GM18858 (cell line): Measurements from ENCODE around the gene ZNF689.

ENCODE experiments used
- ATAC-seq: cut with Tn5 transposase; IDR thresholded peaks from one replicate; pipeline ENCODE4 v1.9.1; 2021; ENCODE audit not compliant: unreplicated experiment

The ZNF689 gene

DNA sequence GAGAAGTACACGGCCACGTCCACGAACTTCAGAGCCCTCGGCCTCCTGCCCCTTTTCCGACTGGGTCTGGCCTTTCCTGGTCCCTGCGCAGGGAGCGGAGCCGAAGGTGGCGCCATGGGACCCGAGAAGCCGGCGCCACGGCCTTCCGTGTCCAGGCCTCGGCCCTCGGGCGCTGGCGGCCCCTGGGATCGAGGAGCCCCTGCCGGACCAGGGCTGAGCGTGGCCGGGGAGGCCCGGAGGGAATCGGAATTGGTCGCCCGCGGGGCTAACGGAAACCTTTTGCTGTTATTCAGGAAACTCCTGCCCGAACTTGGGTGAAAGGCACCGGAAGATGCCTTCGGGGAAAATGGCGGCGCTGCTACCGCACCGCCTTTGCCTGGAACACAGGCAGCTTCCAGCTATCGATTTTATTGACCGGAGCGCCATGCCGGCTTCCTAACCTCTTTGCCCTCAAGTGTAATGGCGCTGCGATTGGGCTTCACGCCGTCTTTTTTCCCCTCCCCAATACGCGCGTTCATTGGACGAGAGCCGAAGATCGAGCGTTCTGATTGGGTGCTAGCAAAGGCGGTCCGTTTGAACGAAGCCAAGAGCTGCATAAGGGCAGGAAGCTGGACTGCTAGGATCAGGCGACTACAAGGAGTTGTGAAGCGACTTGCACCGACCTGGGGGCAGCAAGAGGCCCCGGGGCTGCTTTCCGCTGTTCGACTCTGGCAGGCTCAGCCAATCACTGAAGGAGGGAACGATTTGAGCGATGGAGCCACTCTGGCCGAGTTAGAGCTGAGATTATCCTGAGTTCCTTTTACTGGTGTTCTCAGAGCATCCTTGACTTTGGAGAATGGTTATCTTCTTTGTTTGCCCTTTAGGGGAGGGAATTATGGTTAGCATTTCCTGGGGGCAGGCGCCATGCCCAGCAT lies at the start of gene ZNF689:
Gene ZNF689, minus strand, starts transcription at position 464 of the 914 bp plus-strand sequence. Its CDS starts 348 bp downstream, at position 116.
- peak; percentile 73 for ATAC-seq

DNA sequence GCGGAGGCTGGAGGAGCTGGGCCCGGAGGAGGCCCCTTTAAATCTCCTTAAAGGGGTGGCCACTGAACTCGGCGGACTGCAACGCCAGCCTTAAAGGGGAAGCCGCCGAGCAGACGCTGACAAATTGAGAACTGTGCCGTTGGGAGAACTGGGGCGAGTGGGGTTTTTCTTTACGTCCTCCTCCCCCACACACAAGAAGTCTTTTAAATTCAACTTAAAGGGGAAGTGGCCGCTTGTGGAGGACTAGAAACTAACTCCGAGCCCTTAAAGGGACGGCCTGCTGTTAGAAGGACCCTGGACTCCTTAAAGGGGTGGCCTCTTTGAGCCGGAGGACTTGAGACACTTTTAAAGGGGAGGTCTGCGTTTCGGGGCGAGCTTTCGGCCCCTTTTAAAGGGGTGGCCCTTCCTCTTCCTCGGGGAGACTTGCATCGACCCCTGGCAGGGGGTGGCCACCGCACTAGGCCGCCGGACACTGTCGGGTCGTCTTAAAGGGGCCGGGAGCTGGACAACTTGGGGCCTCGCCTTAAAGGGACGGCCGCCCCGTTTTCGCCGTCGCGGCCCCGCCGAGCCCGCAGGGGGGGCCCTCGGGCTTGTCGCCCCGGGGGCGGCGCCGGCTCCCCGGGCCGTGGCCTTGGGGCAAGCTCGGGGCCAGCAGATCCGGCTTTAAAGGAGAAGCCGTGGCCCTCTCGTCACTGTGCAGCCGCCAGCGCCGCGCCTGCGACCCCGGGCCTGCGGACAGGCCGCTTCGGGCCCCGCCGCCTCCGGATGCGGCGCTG lies 48.7 kb upstream of the ZNF689 start:
- ATAC-seq, result peak; percentile 33

DNA sequence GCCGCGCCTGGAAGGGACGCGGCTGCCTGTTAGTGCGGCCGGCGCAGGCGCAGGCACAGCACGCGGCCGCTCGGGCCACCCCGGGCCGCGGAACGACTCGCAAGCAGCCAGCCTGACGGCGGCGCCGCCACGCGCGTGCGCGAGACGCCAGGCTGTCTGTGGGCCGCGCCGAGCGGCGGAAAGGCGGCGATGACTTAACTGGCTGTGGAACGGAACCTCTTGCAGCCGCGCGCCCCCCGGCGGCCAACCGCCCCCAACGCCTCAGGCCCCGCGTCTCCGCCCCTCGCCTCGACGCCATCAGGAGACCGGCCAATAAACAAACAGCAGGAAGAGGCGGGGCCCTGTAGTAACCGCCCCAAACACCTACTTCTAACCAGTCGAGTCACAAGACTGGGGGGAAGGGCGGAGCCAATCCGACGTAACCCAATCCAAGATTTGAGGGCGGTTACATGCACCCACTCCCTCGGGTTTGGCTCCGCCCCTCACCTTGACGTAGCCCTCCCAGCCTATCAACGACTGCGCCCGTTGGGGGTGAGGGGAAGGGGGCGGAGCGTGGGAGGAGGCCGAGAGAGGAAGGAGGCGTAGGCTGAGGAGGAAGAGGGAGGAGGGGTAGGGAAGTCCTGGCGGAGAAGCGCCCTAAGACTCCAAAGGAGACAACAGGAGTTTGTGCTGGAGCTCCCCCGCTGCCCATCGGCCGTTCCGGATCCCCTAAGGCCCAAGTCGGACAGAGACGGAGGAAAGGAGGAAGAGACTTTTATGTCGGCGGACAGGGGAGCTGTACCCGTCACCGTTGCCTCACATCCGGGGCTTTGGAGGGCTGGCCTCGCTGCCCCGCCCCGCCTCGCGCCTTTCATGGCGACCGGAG lies 47.9 kb upstream of the ZNF689 start, which contains the start of gene FBRS:
Gene FBRS, plus strand, starts transcription at position 566 of the 865 bp plus-strand sequence. CDS start 1,088 bp downstream, outside the sequence.
- peak; percentile 65 for ATAC-seq

DNA sequence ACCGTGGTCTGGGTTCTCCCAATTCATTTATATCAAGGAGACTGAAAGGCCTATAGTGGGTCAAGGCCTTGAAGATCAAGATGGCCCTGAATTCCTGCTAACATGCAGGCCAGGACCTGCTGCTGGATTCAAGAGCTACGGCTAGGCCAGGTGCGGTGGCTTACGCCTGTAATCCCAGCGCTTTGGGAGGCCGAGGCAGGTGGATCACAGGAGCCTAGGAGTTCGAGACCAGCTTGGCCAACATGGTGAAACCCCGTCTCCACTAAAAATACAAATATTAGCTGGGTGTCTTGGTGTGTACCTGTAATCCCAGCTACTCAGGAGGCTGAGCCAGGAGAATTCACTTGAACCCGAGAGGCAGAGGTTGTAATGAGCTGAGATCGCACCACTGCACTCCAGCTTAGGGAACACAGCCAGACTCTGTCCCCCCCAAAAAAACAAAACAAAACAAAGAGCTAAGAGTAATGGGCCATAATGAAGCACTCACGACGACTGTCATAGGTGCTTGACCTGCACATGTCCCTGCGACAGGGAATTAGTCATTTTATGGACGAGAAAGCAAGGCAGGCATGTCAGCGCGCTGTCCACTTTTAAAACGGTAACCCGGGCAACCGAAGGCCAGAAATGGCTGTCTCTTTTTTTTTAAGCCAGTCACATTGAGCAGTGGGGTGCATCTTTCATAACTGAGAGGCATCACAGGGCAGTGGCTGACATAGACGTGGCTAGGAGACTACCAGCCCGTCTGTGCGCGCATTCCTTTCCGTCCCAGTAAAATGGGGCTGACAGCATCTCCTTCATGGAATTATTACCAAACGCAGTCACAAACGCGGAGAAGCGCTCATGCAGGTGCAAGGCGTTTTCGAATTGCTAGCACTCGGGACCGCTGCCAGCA lies 47.0 kb upstream of the ZNF689 start:
- no peak for ATAC-seq

DNA sequence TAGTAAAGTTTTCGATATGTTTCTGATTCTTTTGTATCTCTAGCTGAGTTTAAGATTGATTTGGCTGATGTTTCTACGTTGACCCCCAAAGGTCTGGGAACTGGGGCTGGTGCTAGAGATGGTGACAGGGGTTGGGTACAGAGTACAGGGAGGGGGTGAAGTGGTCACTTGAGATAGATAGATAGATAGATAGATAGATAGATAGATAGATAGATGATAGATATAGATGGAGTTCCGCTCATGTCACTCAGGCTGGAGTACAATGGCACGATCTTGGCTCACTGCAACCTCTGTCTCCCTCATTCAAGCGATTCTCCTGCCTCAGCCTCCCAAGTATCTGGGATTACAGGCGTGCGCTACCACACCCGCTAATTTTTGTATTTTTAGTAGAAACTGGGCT lies 46.2 kb upstream of the ZNF689 start:
- no peak for ATAC-seq

DNA sequence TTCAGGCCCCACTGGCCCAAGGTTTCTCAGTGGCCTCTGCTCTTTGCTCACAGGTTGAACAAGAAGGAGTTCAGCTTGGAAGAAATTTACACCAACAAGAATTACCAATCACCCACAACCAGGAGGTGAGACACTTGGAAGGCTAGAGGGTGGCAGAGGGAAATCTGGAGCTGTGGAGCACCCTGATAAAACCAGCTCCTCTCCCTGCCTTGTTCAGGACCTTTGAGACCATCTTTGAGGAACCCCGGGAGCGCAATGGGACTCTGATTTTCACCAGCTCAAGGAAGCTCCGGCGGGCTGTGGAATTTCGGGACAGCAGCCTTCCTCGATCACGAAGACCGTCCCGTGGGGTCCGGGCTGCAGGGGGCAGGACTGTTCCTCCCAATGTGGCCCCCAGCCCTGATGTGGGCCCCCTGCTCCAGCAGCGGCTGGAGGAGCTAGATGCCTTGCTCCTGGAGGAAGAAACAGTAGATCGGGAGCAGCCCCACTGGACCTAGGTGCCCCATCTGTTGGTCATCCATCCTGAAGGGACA lies 45.7 kb upstream of the ZNF689 start:
- ATAC-seq, result no peak

DNA sequence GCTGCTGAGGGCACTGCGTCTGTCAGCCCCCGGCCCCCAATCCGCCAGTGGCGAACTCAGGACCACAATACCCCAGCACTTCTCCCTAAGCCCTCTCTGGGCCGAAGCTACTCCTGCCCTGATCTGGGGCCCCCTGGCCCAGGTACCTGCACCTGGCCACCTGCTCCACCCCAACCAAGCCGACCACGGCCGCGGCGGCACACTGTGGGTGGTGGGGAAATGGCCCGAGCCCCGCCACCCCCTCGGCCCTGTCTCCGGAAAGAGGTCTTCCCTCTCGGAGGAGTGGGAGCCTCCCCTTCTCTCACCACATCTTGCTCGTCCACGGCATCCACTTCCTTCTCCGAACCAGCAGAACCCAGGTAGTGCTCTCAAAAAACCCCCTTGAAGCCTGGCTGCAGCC lies 44.7 kb upstream of the ZNF689 start:
- no peak for ATAC-seq

DNA sequence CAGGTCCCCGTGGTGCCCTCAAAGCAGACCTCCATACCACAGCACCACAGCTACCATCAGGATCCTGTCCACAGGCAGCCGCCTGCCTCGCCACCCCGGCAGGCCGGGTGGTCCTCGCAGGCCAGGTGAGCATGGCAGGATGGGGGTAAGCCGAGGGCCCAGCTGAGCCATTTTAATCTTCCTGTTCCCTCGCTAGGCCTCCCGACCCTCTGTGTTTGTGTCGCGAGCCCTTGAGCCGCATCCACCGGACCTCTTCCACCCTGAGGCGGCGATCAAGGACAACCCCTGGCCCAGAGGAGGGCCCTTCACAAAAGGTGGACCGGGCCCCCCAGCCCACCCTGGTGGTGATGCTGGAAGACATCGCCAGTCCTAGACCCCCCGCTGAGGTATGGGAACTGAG lies 42.5 kb upstream of the ZNF689 start:
- ATAC-seq, result no peak

DNA sequence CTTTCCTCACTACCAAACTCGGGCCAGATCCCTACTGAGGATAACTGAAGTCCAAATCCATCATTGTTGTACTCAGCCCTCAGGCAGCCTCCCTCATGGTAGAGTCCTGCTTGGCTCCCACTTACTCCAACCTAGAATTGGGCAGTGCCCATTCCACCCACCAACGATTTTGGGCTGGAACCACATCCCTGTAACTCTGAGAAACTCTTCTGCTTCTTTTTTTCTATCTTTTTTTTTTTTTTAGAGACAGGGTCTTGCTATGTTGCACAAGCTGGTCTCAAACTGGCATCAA lies 41.8 kb upstream of the ZNF689 start:
- no peak for ATAC-seq

DNA sequence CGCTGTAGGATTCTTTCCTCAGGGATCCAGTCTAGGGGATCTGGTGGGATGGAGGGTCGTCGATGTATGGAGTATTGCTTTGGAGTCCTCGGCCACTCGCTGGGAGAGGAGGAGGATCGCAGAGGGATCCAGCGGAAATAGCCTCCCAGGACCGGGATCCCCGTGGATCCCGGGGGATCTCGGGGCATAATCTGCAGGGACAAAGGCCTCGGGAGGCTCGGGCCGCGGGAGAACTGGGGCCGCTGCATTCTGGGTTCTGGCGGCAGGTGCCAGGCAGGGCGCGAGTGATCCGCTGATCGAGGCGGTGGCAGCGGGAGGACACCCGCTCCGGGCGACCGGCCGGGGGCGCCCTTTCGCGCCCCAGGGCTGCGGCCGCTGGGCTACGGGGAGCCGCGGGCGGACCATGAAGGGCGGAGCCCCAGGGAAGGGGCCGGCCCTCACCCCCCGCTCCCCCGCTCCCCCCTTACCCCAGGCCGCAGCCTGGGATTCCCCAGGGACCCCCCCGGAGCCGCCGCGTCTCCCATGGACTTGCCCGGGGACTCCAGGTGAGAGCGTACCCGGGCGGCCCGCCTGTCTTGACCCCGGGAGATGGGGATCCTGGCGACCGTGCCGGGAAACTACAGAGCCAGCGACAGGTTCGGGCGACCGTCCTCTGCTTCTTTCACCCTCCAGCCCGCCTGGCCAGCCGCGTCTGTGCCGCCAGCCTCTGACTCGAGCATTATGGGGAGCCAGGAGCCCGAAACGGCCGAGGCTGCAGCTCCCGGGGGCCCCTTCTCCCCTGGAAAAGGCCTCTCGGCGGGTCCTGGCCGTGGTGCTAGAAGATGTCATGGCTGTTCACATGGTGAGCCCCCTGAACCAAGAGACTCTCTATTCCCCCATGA lies 41.2 kb upstream of the ZNF689 start:
- ATAC-seq, result peak; percentile 27

DNA sequence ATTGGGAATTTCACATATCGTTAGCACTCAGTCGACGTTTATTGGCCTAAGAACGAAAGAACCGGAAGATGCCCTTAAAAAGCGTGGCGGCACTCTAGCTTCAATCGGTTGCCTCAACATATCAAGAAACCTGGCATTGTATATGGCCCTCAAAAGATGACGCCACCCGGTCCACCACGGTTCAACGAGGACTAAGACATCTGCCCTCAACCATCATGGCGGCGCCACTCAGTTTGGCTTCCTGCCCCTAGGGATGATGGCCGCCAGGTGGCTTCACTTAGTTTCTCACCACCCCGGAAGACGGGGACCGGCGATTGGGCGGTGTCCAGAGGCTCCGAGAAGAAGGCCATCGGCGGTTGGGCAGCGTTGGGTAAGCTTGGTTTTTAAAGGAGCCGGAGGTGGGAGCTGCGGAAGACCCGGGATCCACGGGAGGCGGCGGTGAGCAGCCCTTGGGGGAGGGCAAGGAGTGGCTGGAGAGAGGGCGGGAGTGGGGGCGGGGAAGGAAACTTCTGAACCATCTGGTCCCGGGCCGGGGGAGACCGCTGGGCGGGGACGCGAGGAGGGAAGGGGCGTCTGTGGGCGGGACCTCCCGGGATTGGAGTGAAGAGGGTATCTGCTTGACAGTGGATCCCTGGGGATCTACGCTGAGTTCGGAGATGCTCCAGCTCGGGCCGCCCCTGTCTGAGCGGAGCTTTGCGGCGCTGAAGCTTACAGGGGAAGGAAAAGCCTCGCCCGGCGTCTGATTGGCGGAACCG lies 40.4 kb upstream of the ZNF689 start, which contains the start of gene PRR14:
Gene PRR14, plus strand, starts transcription at position 592 of the 755 bp plus-strand sequence. CDS start 686 bp downstream, outside the sequence.
- ATAC-seq, result peak; percentile 56

DNA sequence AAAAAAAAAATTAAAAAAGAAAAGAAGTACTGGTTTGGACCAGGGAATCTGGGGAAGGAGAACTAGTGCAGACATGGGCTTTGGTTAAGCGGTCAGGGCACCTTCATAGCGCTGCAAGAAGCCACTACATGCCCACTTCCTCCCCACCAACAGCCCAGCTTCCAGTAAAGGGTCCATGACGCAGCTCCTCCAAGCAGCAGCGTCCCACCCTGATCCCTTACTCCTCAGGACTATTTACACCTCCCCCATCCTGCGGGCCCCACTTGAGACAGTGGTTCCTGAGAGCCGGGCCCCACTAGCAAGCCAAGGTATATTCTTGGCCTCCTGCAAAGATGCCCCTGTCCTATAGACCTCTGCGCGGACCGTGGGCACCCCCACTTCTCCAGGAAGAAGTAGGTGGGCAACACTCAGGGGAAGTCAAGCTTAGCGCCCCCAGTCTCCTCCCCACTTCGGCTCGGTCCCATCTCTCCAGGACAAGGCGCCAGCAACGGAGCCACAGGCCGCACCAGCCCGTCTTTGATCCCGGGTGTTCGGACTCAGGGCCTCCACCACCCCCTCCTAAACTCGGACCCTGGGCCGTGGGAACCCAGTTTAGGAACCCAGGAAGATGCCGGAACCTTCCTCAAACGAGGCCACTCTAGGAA lies 39.7 kb upstream of the ZNF689 start:
- ATAC-seq, result no peak

DNA sequence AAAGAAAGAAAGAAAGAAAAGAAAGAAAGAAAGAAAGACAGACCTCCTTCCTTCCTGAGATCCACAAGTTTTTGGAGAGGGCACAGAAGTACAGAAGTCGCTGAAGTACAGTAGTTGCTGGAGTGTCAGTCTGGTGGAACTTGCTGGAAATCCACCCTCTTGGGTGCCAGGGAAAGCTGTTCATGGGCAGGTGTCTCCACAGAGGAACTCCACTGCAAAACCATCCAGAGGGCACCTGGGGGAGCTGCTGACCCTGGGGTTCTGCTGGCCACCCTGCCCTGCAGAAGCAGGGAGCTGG lies 37.0 kb upstream of the ZNF689 start:
- no peak for ATAC-seq

DNA sequence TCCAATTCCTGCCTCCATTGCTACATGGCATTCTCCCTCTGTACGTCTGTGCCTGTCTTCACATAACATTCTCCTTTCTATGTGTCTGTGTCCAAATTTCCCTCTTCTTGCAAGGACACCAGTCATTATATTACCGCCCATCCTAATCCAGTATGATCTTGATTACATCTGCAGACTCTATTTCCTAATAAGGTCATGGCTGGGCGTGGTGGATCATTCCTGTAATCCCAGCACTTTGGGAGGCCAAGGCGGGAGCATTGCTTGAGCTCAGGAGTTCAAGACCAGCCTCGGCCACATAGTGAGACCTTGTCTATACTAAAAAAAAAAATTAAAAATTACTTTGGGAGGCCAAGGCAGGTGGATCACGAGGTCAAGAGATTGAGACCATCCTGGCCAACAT lies 35.5 kb upstream of the ZNF689 start:
- no peak for ATAC-seq

DNA sequence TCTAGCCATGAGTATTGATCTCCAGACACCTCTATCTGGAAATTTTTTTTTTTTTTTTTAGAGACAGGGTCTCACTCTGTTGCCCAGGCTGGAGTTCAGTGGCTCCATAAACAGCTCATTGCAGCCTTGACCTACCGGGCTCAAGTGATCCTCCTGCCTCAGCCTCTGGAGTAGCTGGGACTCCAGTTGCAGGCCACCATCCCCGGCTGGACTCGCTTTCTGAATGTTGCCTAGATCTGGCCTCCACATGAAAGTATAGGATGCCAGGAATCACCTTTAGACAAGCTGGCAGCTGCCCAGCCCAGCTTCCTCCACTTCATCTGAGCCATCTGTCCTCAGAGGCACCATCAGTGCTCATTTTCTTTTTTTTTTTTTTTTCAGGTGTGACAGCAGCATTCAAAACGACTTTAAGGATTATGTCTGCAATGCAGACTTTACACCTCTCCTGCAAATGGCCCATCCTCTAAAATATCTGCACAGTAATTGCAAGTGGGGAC lies 34.2 kb upstream of the ZNF689 start:
- no peak for ATAC-seq

DNA sequence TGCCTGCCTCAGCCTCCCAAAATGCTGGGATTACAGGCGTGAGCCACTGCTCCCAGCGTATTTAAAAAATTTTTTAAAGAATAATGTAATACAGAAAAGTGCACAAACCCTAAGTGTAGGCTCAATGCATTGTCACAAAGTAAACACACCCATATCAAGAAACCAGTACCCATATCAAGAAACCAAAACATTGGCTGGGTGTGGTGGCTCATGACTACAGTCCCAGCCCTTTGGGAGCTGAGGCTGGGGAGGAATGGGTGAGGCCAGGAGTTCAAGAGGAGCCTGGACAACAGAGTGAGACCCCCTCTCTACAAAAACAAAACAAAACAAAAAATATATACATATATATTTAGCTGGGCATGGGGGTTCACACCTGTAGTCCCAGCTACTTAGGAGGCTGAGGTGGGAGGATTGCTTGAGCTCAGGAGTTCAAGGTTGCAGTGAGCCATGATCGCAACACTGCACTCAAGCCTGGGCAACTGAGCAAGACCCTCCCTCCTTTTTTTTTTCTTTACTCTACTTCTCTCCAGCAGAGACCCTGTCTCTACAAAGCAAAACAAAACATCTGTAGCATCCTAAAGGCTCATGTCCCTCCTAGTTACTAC lies 31.3 kb upstream of the ZNF689 start:
- ATAC-seq, result no peak

DNA sequence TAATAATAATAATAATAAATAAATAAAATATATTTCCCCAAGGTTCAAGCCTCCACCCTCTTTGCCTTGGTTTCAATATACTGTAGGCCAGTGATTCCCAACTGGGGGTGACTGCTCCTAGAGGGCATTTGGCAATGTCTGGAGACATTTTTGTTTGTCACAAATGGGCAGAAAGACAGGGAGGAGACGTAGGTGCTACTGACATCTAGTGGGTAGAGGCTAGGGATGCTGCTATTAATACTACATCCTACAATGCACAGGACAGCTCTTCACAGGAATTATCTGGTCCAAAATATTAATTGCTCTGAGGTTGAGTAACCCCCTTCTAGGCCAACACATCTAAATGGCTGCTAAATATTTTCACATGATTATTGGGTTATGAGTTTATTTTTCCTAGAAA lies 27.8 kb upstream of the ZNF689 start:
- no peak for ATAC-seq
